OCI-LY1 (cell line): ENCODE results near the gene DGCR6.
"Not testable (repeated sequence)": the region's sequence is repeated elsewhere in the genome, so short reads cannot be mapped to it uniquely, and the experiment has no call there.

ENCODE experiments used
- H2AFZ ChIP-seq: fragments of 200-600 bp; sonication (generic), shearing (Covaris generic); 2 replicates; pipeline ENCODE4 v1.6.0; 2014; ENCODE audit warnings: antibody characterized with exemption, mild to moderate bottlenecking, low read length
- H3F3A ChIP-seq: fragments of 200-600 bp; sonication (generic), shearing (Covaris generic); 2 replicates; pipeline ENCODE4 v1.6.0; 2014; ENCODE audit warnings: mild to moderate bottlenecking, antibody characterized with exemption, low read length, moderate library complexity; ENCODE audit not compliant: insufficient read depth
- H3K27ac ChIP-seq: fragments of 200-600 bp; sonication (generic); 2 replicates; pipeline ENCODE4 v1.5.1; 2014; ENCODE audit warnings: low read length, mixed run types, mild to moderate bottlenecking, low read depth; ENCODE audit not compliant: poor library complexity, severe bottlenecking
- H3K27me3 ChIP-seq: fragments of 200-600 bp; sonication (generic); 2 replicates; pipeline ENCODE4 v1.6.0; 2014; ENCODE audit warnings: antibody characterized with exemption, mild to moderate bottlenecking, low read length, moderate library complexity; ENCODE audit not compliant: insufficient read depth
- H3K36me3 ChIP-seq: fragments of 200-600 bp; sonication (generic); 2 replicates; pipeline ENCODE4 v1.6.1; 2014; ENCODE audit warnings: mild to moderate bottlenecking, antibody characterized with exemption, low read length, moderate library complexity, mixed read lengths; ENCODE audit not compliant: insufficient read depth
- H3K4me1 ChIP-seq: fragments of 200-600 bp; sonication (generic); 2 replicates; pipeline ENCODE4 v1.5.1; 2014; ENCODE audit warnings: mild to moderate bottlenecking, low read length, moderate library complexity; ENCODE audit not compliant: insufficient read depth, severe bottlenecking
- H3K4me2 ChIP-seq: fragments of 200-600 bp; sonication (generic), shearing (Covaris generic); 2 replicates; pipeline ENCODE4 v1.6.1; 2014; ENCODE audit warnings: low read length
- H3K4me3 ChIP-seq: fragments of 200-600 bp; sonication (generic); 2 replicates; pipeline ENCODE4 v1.5.1; 2014; ENCODE audit warnings: low read length, low read depth, mild to moderate bottlenecking, mixed read lengths; ENCODE audit not compliant: poor library complexity, severe bottlenecking
- H3K79me2 ChIP-seq: fragments of 200-600 bp; shearing (Covaris generic); 2 replicates; pipeline ENCODE4 v1.6.1; 2016; ENCODE audit warnings: mixed run types, low read length, mixed read lengths; ENCODE audit not compliant: insufficient read depth
- H3K9ac ChIP-seq: fragments of 200-600 bp; sonication (generic), shearing (Covaris generic); 2 replicates; pipeline ENCODE4 v1.6.1; 2014; ENCODE audit warnings: mild to moderate bottlenecking, low read length, mixed read lengths
- H3K9me2 ChIP-seq: fragments of 200-600 bp; sonication (generic), shearing (Covaris generic); 2 replicates; pipeline ENCODE4 v1.6.1; 2014; ENCODE audit warnings: low read depth, mild to moderate bottlenecking, low read length, mixed read lengths
- H3K9me3 ChIP-seq: fragments of 200-600 bp; shearing (Covaris generic); 2 replicates; pipeline ENCODE4 v1.6.1; 2014; ENCODE audit warnings: low read length, mixed read lengths
- H4K20me1 ChIP-seq: fragments of 200-600 bp; sonication (generic), shearing (Covaris generic); 2 replicates; pipeline ENCODE4 v1.6.0; 2016; ENCODE audit warnings: mild to moderate bottlenecking, low read length; ENCODE audit not compliant: insufficient read depth
- EZH2 ChIP-seq: fragments of 200-600 bp; sonication (generic), shearing (Covaris generic); IDR thresholded peaks from 2 replicates; pipeline ENCODE4 v1.8.0; 2017; ENCODE audit warnings: borderline replicate concordance, mixed run types, mild to moderate bottlenecking, antibody characterized with exemption, low read length, moderate library complexity, mixed read lengths
- TF ChIP-seq, protein P1 (sequence below): fragments of 200-600 bp; sonication (generic), shearing (Covaris generic); IDR thresholded peaks from 2 replicates; pipeline ENCODE4 v1.5.1; 2017; ENCODE audit warnings: mild to moderate bottlenecking, antibody characterized with exemption, low read length, moderate library complexity, mixed read lengths

Gene DGCR6

DNA sequence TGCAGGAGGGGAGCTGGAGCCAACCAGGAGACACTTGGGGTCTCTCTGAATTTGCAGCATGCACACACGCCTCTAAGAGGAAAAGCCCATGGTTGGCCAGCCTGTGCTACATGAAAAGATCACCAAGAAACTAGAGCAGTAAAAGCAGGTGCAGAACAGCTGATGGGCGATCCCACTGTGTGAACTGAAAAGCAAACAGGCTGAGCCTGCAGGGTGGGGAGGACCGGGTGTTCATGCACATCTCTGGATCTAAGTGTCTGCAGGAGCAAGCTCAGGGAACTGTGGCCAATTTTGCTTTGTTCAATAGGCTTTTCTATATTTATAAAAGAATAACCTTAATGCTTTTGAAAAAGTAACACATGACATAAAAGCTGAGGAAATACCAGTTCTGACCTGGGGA is 11.7 kb downstream of the DGCR6 start:
- H3F3A ChIP-seq, H3K36me3 ChIP-seq, H3K9me3 ChIP-seq, H3K79me2 ChIP-seq, H3K27me3 ChIP-seq, H3K27ac ChIP-seq, H3K9ac ChIP-seq, H2AFZ ChIP-seq, H3K4me1 ChIP-seq, H3K9me2 ChIP-seq, H3K4me3 ChIP-seq, H3K4me2 ChIP-seq, H4K20me1 ChIP-seq: not testable (repeated sequence)

DNA sequence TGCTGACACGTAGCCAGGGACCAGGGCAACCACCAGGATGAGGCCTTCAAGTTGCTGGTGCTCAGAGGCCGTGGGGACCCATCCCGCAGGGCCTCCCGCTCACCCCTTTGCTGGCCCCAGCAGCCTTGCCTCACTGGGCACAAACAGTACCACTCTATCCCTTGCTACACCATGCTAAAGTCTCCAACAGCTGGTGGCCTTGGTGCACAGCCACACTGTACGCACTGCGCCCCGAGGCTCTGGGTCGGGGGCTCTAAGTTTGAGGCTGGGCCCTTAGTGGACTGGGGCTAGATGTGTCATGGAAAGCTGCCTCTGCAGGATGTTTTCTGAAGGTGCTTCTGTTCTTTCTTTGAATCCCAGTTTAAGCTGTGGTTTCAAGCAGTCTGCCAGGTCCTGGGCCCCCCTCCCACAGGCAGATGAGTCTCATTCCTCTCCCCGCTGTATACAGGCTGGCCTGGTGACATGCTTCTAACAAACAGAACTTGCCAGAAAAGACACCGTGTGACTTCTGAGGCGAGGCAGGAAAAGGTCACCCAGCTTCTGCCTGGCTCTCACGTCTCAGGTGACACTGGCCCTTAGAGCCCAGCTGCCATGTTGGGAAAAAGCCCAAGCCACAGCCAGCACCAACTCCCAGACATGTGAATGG is 14.3 kb downstream of the DGCR6 start:
- H3K9me3 ChIP-seq, H3K9me2 ChIP-seq, H3K9ac ChIP-seq, H3K4me3 ChIP-seq, H3K79me2 ChIP-seq, H3F3A ChIP-seq, H3K4me1 ChIP-seq, H3K27ac ChIP-seq, H4K20me1 ChIP-seq, H3K36me3 ChIP-seq, H2AFZ ChIP-seq, H3K4me2 ChIP-seq, H3K27me3 ChIP-seq: not testable (repeated sequence)

DNA sequence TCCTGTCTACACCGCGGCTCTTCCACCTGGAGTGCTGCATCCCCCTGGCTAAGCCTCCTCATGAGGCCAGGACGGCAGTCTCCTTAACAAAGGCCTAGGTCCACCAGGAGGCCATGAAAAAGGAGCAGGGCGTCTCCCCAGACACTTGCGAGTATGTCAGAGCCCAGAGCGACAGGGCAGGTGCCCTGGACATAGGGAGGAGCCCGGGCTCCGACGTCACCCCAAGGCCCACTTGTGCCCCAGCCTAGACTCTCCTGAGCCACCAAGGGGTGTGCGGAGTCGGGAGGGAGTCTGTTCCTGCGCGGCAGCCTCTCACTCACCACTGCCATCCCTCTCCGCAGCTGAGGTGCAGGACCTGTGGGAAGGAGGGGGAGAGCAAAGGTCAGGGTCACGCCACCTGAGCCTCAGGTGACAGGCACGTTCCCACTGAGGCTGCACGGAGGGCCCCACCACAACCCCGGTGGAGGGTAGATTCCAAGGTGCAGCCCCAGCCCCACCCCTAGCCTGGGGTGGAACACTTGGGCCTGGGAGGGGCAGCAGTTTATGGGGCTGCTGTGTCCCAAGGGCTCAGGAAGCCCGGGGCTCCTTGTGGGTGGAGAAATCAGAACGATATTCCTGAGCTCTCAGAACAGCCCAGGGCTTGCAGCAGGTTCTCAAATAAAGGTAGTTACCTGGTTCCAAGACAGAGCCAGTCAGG is 19.4 kb downstream of the DGCR6 start:
- Histone ChIP-seq H3K9me3 (no peaks in the 10 kb centered on the region), H3K9ac (no peak overlapping the region), H3K27me3 (no peaks in the 10 kb centered on the region), H3K27ac (no peak overlapping the region), H3K79me2 (no peaks in the 10 kb centered on the region), H3F3A (no peaks in the 10 kb centered on the region), H3K9me2 (no peaks in the 10 kb centered on the region), H3K36me3 (no peaks in the 10 kb centered on the region), H3K4me3 (no peak overlapping the region), H4K20me1 (no peaks in the 10 kb centered on the region), H2AFZ (no peak overlapping the region), H3K4me2 (no peak overlapping the region), H3K4me1 (no peaks in the 10 kb centered on the region)
- TF ChIP-seq, protein P1, sequence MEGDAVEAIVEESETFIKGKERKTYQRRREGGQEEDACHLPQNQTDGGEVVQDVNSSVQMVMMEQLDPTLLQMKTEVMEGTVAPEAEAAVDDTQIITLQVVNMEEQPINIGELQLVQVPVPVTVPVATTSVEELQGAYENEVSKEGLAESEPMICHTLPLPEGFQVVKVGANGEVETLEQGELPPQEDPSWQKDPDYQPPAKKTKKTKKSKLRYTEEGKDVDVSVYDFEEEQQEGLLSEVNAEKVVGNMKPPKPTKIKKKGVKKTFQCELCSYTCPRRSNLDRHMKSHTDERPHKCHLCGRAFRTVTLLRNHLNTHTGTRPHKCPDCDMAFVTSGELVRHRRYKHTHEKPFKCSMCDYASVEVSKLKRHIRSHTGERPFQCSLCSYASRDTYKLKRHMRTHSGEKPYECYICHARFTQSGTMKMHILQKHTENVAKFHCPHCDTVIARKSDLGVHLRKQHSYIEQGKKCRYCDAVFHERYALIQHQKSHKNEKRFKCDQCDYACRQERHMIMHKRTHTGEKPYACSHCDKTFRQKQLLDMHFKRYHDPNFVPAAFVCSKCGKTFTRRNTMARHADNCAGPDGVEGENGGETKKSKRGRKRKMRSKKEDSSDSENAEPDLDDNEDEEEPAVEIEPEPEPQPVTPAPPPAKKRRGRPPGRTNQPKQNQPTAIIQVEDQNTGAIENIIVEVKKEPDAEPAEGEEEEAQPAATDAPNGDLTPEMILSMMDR = no peak
- TF ChIP-seq EZH2 = no peak

DNA sequence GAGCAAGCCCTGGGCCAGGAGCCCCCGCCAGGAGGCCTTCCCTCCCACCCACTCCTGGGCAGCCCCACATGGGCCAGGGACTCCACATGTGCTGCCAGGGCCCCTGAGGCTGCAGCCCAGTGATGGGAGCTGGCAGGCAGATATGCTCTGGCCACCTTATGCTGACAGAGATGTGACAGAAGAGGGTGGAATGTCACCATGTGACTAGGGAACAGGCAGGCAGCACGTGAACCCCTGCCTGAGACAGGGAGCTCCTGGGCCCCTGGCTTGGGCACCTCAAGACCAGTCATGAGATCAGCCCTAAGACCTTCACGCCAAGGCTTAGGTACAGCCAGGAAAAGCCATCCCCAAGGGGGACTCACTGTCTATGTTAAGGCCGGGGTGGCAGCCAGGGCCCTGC is 20.9 kb downstream of the DGCR6 start:
- Histone ChIP-seq H3F3A (no peaks in the 10 kb centered on the region), H3K27ac (no peak overlapping the region), H3K36me3 (no peaks in the 10 kb centered on the region), H3K4me1 (no peaks in the 10 kb centered on the region), H2AFZ (no peak overlapping the region), H3K27me3 (no peaks in the 10 kb centered on the region), H4K20me1 (no peaks in the 10 kb centered on the region), H3K4me2 (no peak overlapping the region), H3K9me2 (no peaks in the 10 kb centered on the region), H3K4me3 (no peak overlapping the region), H3K79me2 (no peaks in the 10 kb centered on the region), H3K9ac (no peak overlapping the region), H3K9me3 (no peaks in the 10 kb centered on the region)
- TF ChIP-seq, protein P1 = no peak
- no peak for TF ChIP-seq EZH2
